Liver (tissue), 9 donors: ENCODE measurements around the gene ATG2A. TPM values are rescaled to one million over a fixed set of nuclear protein-coding genes. Genes with fewer than 3 reads are reported as not detected.
A peak's percentile ranks its signal among the peaks of the same experiment; 100 is the strongest.

Experiments used
- DNase-seq: peaks from one replicate; pipeline ENCODE4 v3.0.0-alpha.2; 2017; ENCODE audit warnings: low spot score
- H3K27ac ChIP-seq, 2 donors: one replicate each; pipeline ENCODE4 v1.7.0; 2013; ENCODE audit warnings: inconsistent platforms in 2 of 2, low read length in 2 of 2, control low read depth in 1 of 2, low read depth in 1 of 2, mild to moderate bottlenecking in 1 of 2
- H3K27me3 ChIP-seq, 4 donors: one replicate each; pipeline versions ENCODE4 v1.6.1 to v1.7.0; 2013; ENCODE audit warnings: low read length in 3 of 4, inconsistent platforms in 1 of 4, mild to moderate bottlenecking in 1 of 4, moderate library complexity in 1 of 4; ENCODE audit not compliant: control insufficient read depth in 4 of 4, insufficient read depth in 4 of 4
- H3K36me3 ChIP-seq, 4 donors: one replicate each; pipeline versions ENCODE4 v1.6.1 to v1.7.0; 2013; ENCODE audit warnings: low read length in 3 of 4, mild to moderate bottlenecking in 3 of 4, low read depth in 1 of 4, moderate library complexity in 1 of 4; ENCODE audit not compliant: control insufficient read depth in 4 of 4, insufficient read depth in 3 of 4
- H3K4me1 ChIP-seq, 4 donors: one replicate each; pipeline versions ENCODE4 v1.6.1 to v1.7.0; 2013; ENCODE audit warnings: low read length in 3 of 4, mild to moderate bottlenecking in 3 of 4, moderate library complexity in 1 of 4; ENCODE audit not compliant: control insufficient read depth in 4 of 4, insufficient read depth in 4 of 4
- H3K4me3 ChIP-seq, 3 donors: one replicate each; pipeline versions ENCODE4 v1.6.1 to v1.7.0; 2013; ENCODE audit warnings: low read length in 3 of 3, control low read depth in 1 of 3, low read depth in 1 of 3, mild to moderate bottlenecking in 1 of 3
- H3K9ac ChIP-seq, 2 donors: one replicate each; pipeline ENCODE4 v1.7.0; 2013; ENCODE audit warnings: low read length in 2 of 2, mild to moderate bottlenecking in 2 of 2, moderate library complexity in 2 of 2, control low read depth in 1 of 2, low read depth in 1 of 2
- H3K9me3 ChIP-seq, 4 donors: one replicate each; pipeline versions ENCODE4 v1.6.1 to v1.7.0; 2013; ENCODE audit warnings: low read length in 3 of 4; ENCODE audit not compliant: control insufficient read depth in 4 of 4
- EGR1 ChIP-seq, 2 donors: IDR thresholded peaks; 2 replicates each; pipeline ENCODE4 v1.6.1; 2016 to 2018; ENCODE audit warnings: antibody characterized with exemption in 2 of 2, low read depth in 2 of 2
- FOXA1 ChIP-seq: IDR thresholded peaks from 2 replicates; pipeline ENCODE4 v1.6.1; 2016; ENCODE audit warnings: antibody characterized with exemption
- FOXA2 ChIP-seq: IDR thresholded peaks from 2 replicates; pipeline ENCODE4 v1.6.1; 2016; ENCODE audit warnings: antibody characterized with exemption
- GABPA ChIP-seq, 2 donors: IDR thresholded peaks in 1 of 2; conservative IDR thresholded peaks in 1 of 2; 2 replicates each; pipeline ENCODE4 v1.6.1; 2016; ENCODE audit warnings: antibody characterized with exemption in 2 of 2, mild to moderate bottlenecking in 1 of 2, moderate library complexity in 1 of 2
- HNF4A ChIP-seq, 2 donors: conservative IDR thresholded peaks; 2 replicates each; pipeline ENCODE4 v1.6.1; 2016; ENCODE audit warnings: antibody characterized with exemption in 2 of 2, mild to moderate bottlenecking in 2 of 2
- HNF4G ChIP-seq: IDR thresholded peaks from 2 replicates; pipeline ENCODE4 v1.6.1; 2016; ENCODE audit warnings: antibody characterized with exemption
- JUND ChIP-seq, 2 donors: IDR thresholded peaks; 2 replicates each; pipeline ENCODE4 v1.6.1; 2016; ENCODE audit warnings: antibody characterized with exemption in 2 of 2
- NR2F2 ChIP-seq: IDR thresholded peaks from 2 replicates; pipeline ENCODE4 v1.6.1; 2016; ENCODE audit warnings: antibody characterized with exemption
- RXRA ChIP-seq, 2 donors: IDR thresholded peaks; 2 replicates each; pipeline ENCODE4 v1.6.1; 2017 to 2018; ENCODE audit warnings: antibody characterized with exemption in 2 of 2, mild to moderate bottlenecking in 1 of 2
- SP1 ChIP-seq: IDR thresholded peaks from 2 replicates; pipeline ENCODE4 v1.6.1; 2018; ENCODE audit warnings: antibody characterized with exemption, mild to moderate bottlenecking
- TAF1 ChIP-seq: conservative IDR thresholded peaks from 2 replicates; pipeline ENCODE4 v1.6.1; 2016; ENCODE audit warnings: antibody characterized with exemption, mild to moderate bottlenecking
- YY1 ChIP-seq: IDR thresholded peaks from 2 replicates; pipeline ENCODE4 v1.6.1; 2016; ENCODE audit warnings: antibody characterized with exemption, mild to moderate bottlenecking
- ZBTB33 ChIP-seq: IDR thresholded peaks from 2 replicates; pipeline ENCODE4 v1.6.1; 2016; ENCODE audit warnings: antibody characterized with exemption
- WGBS: extraction: QIAGEN DNeasy Blood & Tissue Kit; methylation state at CpG from one replicate; pipeline ENCODE4 v1.1.7; 2013; 5-methylcytosine and 5-hydroxymethylcytosine counted together
- polyA plus RNA-seq, 2 donors: library from polyadenylated mRNA; stranded (reverse) in 1 of 2; unstranded in 1 of 2; fragments of 200-250 nt in 1 of 2; fragments of >200 nt in 1 of 2; fragmentation: Nextera tagmentation in 1 of 2; extraction: Ambion mirVana in 1 of 2; gene quantifications; one replicate each; pipeline versions ENCODE4 v1.2.1 to v1.2.3, GENCODE V29; 2013 to 2015
- total RNA-seq, 2 donors: library from RNA; depleted of rRNA; stranded (reverse); fragments of >200 nt; gene quantifications; one replicate each; pipeline ENCODE4 v1.2.3, GENCODE V29; 2014
- TF ChIP-seq, protein P1 (sequence below): IDR thresholded peaks from 2 replicates; pipeline ENCODE4 v1.6.1; 2016; ENCODE audit warnings: antibody characterized with exemption
- TF ChIP-seq, protein P2 (sequence below): fragments of 150-350 bp; IDR thresholded peaks from 2 replicates; pipeline ENCODE4 v1.5.1; 2017; ENCODE audit warnings: improper control_type of control experiment, low read depth, low read length; ENCODE audit not compliant: missing input control
- TF ChIP-seq, protein P3 (sequence below): IDR thresholded peaks from 2 replicates; pipeline ENCODE4 v1.6.1; 2016; ENCODE audit warnings: antibody characterized with exemption, mild to moderate bottlenecking
- TF ChIP-seq, protein P4 (sequence below): IDR thresholded peaks from 2 replicates; pipeline ENCODE4 v1.6.1; 2016; ENCODE audit warnings: antibody characterized with exemption
- donor health status: healthy.
- donor health status: healthy.
- donor health status: healthy.
- donor health status: healthy.
- donor health status: healthy.

The ATG2A gene
- total and polyA plus RNA-seq, 4 donors, result 15.6 to 34.1 (median 23.0) TPM

GRCh38 chr11:64874308-64875240 lies 42.4 kb downstream of the ATG2A start:
- DNase-seq, result no peak
- H3K4me3 ChIP-seq, result no peak overlapping the region
- 82% methylated on average over 29 of the region's 29 CpGs for WGBS
- H3K9me3 ChIP-seq, result no peaks in the 10 kb centered on the region
- H3K27ac ChIP-seq, result peak overlapping the region; percentile 6 to 23
- TF ChIP-seq TAF1, result no peak
- no peak for TF ChIP-seq SP1
- TF ChIP-seq FOXA1, result no peak
- TF ChIP-seq YY1, result no peak
- TF ChIP-seq FOXA2, result no peak
- no peak for TF ChIP-seq HNF4G
- TF ChIP-seq JUND (IDR thresholded peaks at IDR 0.05), result no peak
- TF ChIP-seq, protein P1, sequence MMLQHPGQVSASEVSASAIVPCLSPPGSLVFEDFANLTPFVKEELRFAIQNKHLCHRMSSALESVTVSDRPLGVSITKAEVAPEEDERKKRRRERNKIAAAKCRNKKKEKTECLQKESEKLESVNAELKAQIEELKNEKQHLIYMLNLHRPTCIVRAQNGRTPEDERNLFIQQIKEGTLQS, result no peak
- TF ChIP-seq, protein P2, sequence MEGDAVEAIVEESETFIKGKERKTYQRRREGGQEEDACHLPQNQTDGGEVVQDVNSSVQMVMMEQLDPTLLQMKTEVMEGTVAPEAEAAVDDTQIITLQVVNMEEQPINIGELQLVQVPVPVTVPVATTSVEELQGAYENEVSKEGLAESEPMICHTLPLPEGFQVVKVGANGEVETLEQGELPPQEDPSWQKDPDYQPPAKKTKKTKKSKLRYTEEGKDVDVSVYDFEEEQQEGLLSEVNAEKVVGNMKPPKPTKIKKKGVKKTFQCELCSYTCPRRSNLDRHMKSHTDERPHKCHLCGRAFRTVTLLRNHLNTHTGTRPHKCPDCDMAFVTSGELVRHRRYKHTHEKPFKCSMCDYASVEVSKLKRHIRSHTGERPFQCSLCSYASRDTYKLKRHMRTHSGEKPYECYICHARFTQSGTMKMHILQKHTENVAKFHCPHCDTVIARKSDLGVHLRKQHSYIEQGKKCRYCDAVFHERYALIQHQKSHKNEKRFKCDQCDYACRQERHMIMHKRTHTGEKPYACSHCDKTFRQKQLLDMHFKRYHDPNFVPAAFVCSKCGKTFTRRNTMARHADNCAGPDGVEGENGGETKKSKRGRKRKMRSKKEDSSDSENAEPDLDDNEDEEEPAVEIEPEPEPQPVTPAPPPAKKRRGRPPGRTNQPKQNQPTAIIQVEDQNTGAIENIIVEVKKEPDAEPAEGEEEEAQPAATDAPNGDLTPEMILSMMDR, result no peak
- TF ChIP-seq RXRA (IDR thresholded peaks at IDR 0.05), result no peak
- no peak for TF ChIP-seq GABPA (IDR thresholded peaks at IDR 0.05 in 1 of 2, conservative IDR thresholded peaks at IDR 0.05 in 1 of 2)
- no peak for TF ChIP-seq NR2F2
- TF ChIP-seq EGR1 (IDR thresholded peaks at IDR 0.05; ENCODE audit: low read depth in 2 of 2), result no peak
- H3K27me3 ChIP-seq, result no peaks in the 10 kb centered on the region
- no peaks in the 10 kb centered on the region for H3K36me3 ChIP-seq
- H3K9ac ChIP-seq, result no peak overlapping the region
- H3K4me1 ChIP-seq, result peaks cover 32 to 89% (median 84%) of the 10 kb centered on the region in 4 donors

DNA sequence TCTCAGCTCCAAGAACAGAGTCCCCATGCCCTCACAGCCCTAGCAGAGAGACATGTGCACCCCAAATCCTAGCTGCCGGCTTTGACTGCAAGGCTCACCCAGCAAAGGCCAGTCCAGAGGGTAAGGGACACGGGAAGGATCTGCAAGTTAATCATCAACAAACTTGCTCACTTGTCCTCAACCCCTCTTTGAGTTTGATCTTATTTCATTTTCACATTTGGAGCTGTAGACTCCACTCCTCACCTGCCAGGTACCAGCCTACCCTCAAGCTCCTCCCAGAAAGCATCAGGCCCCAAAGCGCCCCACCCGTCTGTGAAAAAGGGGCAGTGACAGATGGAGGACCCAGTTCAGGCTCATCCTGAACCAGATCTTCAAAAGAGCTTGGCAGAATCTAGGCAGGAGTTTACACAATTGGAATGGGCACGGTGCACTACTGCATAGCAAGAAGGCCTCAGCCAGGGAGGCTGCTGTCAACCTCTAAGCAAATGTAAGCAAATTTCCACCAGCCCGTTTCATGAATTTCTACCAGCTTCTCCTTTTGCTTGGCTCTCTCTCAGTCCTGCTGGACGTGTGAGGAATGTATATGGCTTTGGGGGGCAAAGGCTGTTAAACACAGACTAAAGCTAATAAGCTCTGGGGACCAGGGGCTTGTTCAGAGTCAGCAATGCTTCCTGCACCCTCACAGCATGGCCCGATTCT lies 44.1 kb downstream of the ATG2A start:
- no peak for DNase-seq
- Histone ChIP-seq H3K36me3 (no peaks in the 10 kb centered on the region), H3K4me3 (peak overlapping the region in 1 of 3 donors; percentile 37), H3K9ac (peak overlapping the region in 1 of 2 donors; percentile 28), H3K4me1 (peaks cover 28 to 90% (median 80%) of the 10 kb centered on the region in 4 donors), H3K27ac (peak overlapping the region; percentile 4 to 42), H3K27me3 (no peaks in the 10 kb centered on the region), H3K9me3 (no peaks in the 10 kb centered on the region)
- WGBS, result 36% methylated on average over 8 of the region's 8 CpGs
- TF ChIP-seq EGR1 (IDR thresholded peaks at IDR 0.05; ENCODE audit: low read depth in 2 of 2) (no peak), HNF4A (conservative IDR thresholded peaks at IDR 0.05) (peak; percentile 82 to 87), GABPA (IDR thresholded peaks at IDR 0.05 in 1 of 2, conservative IDR thresholded peaks at IDR 0.05 in 1 of 2) (no peak), YY1 (peak; percentile 9), NR2F2 (no peak), SP1 (peak; percentile 76), HNF4G (peak; percentile 17), TAF1 (no peak), RXRA (IDR thresholded peaks at IDR 0.05) (peak; percentile 74 to 80), ZBTB33 (no peak)
- TF ChIP-seq, protein P3, sequence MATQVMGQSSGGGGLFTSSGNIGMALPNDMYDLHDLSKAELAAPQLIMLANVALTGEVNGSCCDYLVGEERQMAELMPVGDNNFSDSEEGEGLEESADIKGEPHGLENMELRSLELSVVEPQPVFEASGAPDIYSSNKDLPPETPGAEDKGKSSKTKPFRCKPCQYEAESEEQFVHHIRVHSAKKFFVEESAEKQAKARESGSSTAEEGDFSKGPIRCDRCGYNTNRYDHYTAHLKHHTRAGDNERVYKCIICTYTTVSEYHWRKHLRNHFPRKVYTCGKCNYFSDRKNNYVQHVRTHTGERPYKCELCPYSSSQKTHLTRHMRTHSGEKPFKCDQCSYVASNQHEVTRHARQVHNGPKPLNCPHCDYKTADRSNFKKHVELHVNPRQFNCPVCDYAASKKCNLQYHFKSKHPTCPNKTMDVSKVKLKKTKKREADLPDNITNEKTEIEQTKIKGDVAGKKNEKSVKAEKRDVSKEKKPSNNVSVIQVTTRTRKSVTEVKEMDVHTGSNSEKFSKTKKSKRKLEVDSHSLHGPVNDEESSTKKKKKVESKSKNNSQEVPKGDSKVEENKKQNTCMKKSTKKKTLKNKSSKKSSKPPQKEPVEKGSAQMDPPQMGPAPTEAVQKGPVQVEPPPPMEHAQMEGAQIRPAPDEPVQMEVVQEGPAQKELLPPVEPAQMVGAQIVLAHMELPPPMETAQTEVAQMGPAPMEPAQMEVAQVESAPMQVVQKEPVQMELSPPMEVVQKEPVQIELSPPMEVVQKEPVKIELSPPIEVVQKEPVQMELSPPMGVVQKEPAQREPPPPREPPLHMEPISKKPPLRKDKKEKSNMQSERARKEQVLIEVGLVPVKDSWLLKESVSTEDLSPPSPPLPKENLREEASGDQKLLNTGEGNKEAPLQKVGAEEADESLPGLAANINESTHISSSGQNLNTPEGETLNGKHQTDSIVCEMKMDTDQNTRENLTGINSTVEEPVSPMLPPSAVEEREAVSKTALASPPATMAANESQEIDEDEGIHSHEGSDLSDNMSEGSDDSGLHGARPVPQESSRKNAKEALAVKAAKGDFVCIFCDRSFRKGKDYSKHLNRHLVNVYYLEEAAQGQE, result peak; percentile 29
- TF ChIP-seq, protein P4, sequence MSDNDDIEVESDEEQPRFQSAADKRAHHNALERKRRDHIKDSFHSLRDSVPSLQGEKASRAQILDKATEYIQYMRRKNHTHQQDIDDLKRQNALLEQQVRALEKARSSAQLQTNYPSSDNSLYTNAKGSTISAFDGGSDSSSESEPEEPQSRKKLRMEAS, result peak; percentile 68
